Measurements from ENCODE around the gene CNIH4.
"Not testable (repeated sequence)": the region's sequence is repeated elsewhere in the genome, so short reads cannot be mapped to it uniquely, and the experiment has no call there.

The CNIH4 gene

GRCh38 chr1:224404916-224405603, 48.4 kb downstream of the CNIH4 start:
- no peak for DNase-seq

GRCh38 chr1:224405604-224405970, 48.9 kb downstream of the CNIH4 start:
- DNase-seq, result no peak

DNA sequence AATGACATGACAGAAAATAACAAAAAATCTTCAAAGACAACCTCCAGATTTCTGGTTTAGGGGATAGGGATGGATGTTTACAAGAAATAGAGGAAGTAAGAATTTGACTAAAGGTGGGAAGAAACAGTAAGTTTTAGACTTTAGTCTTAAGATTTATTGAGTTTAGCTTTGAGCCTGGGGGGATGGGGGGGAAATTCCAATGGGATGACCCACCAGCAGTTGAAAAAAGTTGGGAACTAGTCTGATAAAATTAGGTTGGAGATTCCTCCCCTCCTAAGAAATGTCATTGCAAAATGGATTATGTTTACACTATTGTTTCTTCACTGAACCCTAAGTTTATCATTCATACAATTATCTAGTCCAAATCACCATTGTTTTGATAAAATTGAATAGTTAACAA, 49.5 kb downstream of the CNIH4 start:
- no peak for DNase-seq

DNA sequence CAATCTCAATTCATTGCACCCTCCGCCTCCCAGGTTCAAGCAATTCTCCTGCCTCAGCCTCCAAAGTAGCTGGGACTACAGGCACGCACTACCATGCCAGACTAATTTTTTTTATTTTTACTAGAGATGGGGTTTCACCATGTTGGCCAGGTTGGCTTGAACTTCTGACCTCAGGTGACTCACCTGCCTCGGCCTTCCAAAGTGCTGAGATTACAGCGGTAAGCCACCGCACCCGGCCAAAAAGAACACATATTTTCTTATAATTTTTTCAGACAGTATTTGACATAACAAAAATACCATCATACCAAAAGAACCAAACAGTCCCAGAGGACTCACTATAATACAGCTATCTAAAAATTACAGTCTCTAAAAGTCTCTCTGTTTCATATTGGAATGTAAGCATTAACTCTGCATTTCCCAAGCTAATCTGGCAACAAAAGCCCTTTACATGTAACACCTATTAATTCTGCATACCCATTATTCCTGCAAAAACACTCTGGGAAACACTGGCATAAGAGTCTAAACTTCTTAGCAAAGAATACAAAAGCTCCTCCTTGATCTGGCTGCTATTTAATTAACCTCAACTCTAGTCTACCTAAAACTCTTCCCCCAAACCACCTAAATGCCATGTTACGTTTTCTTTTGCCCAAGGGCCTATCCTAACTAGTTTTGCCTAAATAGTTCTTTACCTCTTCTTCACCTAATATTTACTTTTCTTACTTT, 51.1 kb downstream of the CNIH4 start:
- no peak for DNase-seq

DNA sequence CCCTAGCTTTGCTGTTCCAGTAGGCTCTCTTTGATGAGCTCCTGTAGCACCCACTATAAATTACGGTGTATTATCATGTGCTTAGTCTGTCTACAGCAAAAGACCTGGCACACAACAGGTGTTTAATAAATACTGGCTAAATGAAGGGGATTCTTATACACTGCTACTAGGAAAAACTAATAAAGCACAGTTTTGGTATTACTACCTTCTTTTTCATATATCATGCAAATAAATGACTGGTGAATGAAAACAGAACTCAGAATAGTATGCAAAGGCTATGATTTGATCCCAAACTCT, 51.6 kb downstream of the CNIH4 start:
- no peak for DNase-seq

DNA sequence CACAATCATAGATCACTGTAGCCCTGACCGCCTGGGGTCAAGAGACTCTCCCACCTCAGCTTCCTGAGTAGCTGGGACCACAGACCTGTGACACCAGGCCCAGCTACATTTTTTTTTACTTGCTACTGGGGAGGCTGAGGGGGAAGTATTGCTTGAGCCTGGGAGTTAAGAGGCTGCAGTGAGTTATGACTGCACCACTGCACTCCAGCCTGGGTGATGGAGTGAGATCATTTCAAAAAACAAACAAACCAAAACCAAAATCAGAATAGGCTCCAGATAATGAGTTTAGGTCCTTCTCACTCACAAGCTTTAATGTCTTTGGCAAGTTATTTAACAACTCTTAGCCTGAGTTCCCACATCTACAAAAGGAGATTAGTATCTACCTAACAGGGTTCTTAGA, 55.1 kb downstream of the CNIH4 start:
- DNase-seq, result peak; percentile 37

GRCh38 chr1:224420106-224420505, 63.4 kb downstream of the CNIH4 start:
- no peak for DNase-seq

DNA sequence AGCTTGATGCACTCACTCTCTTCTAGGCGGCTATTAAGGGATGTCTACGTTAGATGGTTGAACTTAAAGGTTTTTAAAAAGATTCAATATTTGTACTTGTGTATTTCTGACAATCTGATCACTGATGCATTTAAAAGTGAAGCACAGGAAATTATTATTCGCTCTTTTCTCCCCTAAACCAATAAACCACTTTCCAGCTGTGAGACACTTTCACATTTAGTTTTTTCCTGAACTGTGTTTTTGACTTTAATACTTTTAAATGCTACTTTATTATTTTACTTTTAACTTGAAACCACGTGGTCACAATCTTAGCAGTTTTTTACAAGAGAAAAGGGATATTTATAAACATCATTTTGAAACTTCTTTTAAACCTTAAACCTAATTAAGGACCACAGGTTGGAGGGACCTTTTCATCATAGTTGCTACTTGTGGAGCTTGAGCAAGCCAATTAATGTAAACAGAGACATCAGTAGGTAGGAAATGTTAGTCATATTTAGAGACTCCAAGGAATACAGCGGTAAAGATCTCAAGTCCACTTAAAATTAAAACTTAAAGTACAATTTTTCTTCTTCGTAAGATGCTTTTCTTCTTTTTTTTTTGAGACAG, 68.7 kb downstream of the CNIH4 start:
- DNase-seq, result no peak

DNA sequence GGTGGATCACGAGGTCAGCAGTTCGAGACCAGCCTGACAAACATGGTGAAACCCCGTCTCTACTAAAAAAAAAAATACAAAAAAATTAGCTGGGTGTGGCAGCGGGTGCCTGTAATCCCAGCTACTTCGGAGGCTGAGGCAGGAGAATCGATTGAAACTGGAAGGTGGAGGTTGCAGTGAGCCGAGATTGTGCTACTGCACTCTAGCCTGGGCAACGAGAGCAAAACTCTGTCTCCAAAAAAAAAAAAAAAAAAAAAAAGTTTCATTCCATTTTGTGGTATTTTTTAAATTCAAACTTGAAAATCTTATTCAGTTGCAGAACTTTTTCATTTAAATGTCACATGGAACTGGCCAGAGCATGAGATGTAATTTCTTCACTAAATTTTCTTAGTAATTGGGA, 70.2 kb downstream of the CNIH4 start:
- not testable (repeated sequence) for DNase-seq

DNA sequence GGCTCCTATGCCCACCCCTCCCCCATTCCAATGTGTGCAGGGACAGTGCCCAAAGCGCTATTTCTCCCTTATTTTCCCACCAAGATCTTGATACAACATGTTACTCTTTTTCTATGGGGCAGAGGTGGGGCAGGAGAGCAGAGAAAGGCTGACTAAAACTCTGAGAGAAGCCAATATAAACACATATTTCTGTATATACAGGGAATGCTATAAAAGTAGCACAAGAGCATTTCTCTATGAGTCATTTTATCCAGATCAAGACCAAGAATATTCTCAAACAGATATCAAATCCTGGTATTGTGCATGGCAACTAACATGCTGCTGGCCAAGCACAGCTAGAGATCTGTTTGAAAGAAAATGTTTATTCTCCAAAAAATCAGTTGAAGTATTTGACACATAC, 70.7 kb downstream of the CNIH4 start:
- peak; percentile 43 for DNase-seq

- not testable (repeated sequence) for DNase-seq
Observed at GRCh38 chr1:224428713-224429112, 72.0 kb downstream of the CNIH4 start.

Data from kidney glomerular epithelial cell (primary cell).